ENCODE results near the gene MTHFSD.

DNA sequence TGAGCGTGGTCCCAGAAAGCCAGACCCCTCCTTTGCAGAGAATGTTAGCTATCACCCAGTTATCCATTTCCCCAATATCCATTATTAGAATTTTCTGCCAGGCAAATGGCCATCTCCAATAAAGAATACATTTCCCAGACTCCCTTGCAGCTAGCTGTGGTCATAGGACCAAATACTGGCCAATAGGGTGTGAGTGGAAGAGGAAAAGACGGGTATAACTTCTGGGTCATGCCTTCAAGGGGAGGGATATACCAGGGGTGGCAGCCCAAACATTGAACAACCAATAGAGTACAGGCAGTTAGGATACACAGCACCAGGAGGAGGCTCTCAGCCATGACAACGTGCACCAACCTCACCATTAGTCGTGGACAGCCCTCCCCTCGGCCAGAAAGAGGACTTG is 70.8 kb downstream of the MTHFSD start:
- no peak for TF ChIP-seq POLR2A (IDR thresholded peaks at IDR 0.05; ENCODE audit: low read depth, low read length)
- TF ChIP-seq, protein P1, sequence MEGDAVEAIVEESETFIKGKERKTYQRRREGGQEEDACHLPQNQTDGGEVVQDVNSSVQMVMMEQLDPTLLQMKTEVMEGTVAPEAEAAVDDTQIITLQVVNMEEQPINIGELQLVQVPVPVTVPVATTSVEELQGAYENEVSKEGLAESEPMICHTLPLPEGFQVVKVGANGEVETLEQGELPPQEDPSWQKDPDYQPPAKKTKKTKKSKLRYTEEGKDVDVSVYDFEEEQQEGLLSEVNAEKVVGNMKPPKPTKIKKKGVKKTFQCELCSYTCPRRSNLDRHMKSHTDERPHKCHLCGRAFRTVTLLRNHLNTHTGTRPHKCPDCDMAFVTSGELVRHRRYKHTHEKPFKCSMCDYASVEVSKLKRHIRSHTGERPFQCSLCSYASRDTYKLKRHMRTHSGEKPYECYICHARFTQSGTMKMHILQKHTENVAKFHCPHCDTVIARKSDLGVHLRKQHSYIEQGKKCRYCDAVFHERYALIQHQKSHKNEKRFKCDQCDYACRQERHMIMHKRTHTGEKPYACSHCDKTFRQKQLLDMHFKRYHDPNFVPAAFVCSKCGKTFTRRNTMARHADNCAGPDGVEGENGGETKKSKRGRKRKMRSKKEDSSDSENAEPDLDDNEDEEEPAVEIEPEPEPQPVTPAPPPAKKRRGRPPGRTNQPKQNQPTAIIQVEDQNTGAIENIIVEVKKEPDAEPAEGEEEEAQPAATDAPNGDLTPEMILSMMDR (IDR thresholded peaks at IDR 0.05; ENCODE audit: extremely low read depth in 1 of 2, insufficient read depth in 1 of 2, low read depth in 1 of 2, low read length in 2 of 2), result no peak
- no peak for TF ChIP-seq POLR2AphosphoS5 (IDR thresholded peaks at IDR 0.05; ENCODE audit: insufficient read depth, low read depth, low read length)
- TF ChIP-seq JUN (IDR thresholded peaks at IDR 0.05; ENCODE audit: borderline replicate concordance, insufficient read depth, insufficient read length, low read depth), result no peak
- no peak for TF ChIP-seq EZH2 (IDR thresholded peaks at IDR 0.05; ENCODE audit: borderline replicate concordance, low read depth, low read length, severe bottlenecking)
- TF ChIP-seq MYC (IDR thresholded peaks at IDR 0.05; ENCODE audit: low read depth, low read length), result no peak
- no peak for TF ChIP-seq FOS (IDR thresholded peaks at IDR 0.05; ENCODE audit: borderline replicate concordance, insufficient read depth, low read length)
